ENCODE data around the gene APLNR.

- TF ChIP-seq RCOR1 (IDR thresholded peaks at IDR 0.05; ENCODE audit: insufficient replicate concordance, low read length) (no peak), CTCF (conservative IDR thresholded peaks at IDR 0.05; ENCODE audit: low read depth, low read length) (no peak), POLR2A (IDR thresholded peaks at IDR 0.05; ENCODE audit: low read depth, low read length) (no peak), MAFK (IDR thresholded peaks at IDR 0.05; ENCODE audit: low read depth, low read length) (no peak), USF2 (IDR thresholded peaks at IDR 0.05; ENCODE audit: low read depth, low read length) (no peak), NFE2L2 (IDR thresholded peaks at IDR 0.05; ENCODE audit: low read depth, low read length) (no peak), SMC3 (IDR thresholded peaks at IDR 0.05; ENCODE audit: low read depth, low read length) (no peak), MXI1 (IDR thresholded peaks at IDR 0.05; ENCODE audit: borderline replicate concordance, low read depth, low read length) (no peak)
Observed at GRCh38 chr11:57222239-57222638, 14.8 kb downstream of the APLNR start.

Data from IMR-90 (cell line).